8988T (cell line): ENCODE measurements around the gene MRPL43.
A peak's percentile ranks its signal among the peaks of the same experiment; 100 is the strongest.

Source experiments
- DNase-seq: peaks from one replicate; pipeline ENCODE4 v3.0.0; 2011

The MRPL43 gene

GRCh38 chr10:101000915-101001658 is 13.8 kb upstream of the MRPL43 start:
- DNase-seq: peak; percentile 81

GRCh38 chr10:101000127-101000914 is 13.0 kb upstream of the MRPL43 start:
- peak; percentile 66 for DNase-seq

GRCh38 chr10:100999742-101000126 is 12.4 kb upstream of the MRPL43 start, which contains the start of gene LZTS2:
Gene LZTS2, plus strand, starts transcription at chr10:100999808. Its CDS starts 2,731 bp downstream, at chr10:101002539.
- no peak for DNase-seq

GRCh38 chr10:100998991-100999741 is 11.9 kb upstream of the MRPL43 start:
- DNase-seq: peak; percentile 97

- peak; percentile 93 for DNase-seq
These were observed 11.1 kb upstream of the MRPL43 start for GRCh38 chr10:100998183-100998990.

GRCh38 chr10:100997360-100998182 is 10.3 kb upstream of the MRPL43 start:
- DNase-seq: peak; percentile 96

- DNase-seq: peak; percentile 68
These were observed 9.5 kb upstream of the MRPL43 start for GRCh38 chr10:100996678-100997359.

- DNase-seq: no peak
These were observed 7.9 kb upstream of the MRPL43 start for GRCh38 chr10:100995181-100995580.

- no peak for DNase-seq
These were observed 6.8 kb upstream of the MRPL43 start for GRCh38 chr10:100993986-100994708.

- no peak for DNase-seq
These were observed 1.8 kb upstream of the MRPL43 start for GRCh38 chr10:100989088-100989487.

GRCh38 chr10:100988166-100988565 is 869 bp upstream of the MRPL43 start:
- DNase-seq: no peak

- DNase-seq: no peak
These were observed 370 bp upstream of the MRPL43 start for GRCh38 chr10:100987685-100988049.

GRCh38 chr10:100986623-100986951 is 710 bp downstream of the MRPL43 start:
- no peak for DNase-seq

GRCh38 chr10:100985336-100985735 is 2.0 kb downstream of the MRPL43 start:
- DNase-seq: no peak

GRCh38 chr10:100984672-100985177 is 2.6 kb downstream of the MRPL43 start:
- DNase-seq: no peak

- no peak for DNase-seq
These were observed 3.2 kb downstream of the MRPL43 start for GRCh38 chr10:100983868-100984671.

GRCh38 chr10:100982916-100983830 is 4.1 kb downstream of the MRPL43 start:
- DNase-seq: no peak

- DNase-seq: no peak
These were observed 6.0 kb downstream of the MRPL43 start for GRCh38 chr10:100981178-100981772.
